Measurements from ENCODE around the gene SEPSECS.

Gene SEPSECS

DNA sequence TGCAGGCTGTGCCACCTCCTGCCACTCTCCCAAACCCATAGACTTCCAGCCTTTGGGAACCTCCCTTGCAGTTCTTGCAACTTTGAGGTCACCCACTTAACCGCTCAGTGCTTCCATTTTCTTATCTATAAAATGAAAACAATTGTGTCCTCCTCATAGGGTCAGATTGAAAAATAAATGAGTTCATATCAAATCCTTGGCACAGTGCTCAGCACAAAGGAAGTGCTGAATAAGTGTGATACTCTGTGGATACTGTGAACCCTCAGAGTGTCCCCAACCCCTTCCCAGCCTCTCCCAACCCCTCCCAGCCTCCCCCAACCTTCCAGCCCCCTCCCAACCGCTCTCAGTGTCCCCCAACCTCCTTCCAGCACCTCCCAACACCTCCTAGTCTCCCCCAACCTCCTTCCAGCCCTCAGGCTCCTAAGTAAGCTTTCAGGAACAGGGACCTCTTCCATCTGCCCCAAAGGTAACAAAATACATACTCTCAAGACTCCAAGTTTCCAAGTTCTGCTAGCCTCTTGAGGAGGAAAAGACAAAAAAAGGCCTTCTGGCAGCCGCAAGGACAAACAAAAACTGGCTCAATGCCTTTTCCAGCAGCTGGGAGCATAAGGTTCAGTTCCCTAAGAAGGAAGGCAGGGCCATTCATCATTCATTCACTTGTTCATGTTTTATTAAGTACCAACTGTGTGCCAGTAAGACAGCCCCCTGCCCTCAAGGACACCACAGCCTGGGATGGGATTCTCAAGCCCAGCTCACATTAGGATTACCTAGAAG, 83.4 kb downstream of the SEPSECS start:
- DNase-seq = no peak

DNA sequence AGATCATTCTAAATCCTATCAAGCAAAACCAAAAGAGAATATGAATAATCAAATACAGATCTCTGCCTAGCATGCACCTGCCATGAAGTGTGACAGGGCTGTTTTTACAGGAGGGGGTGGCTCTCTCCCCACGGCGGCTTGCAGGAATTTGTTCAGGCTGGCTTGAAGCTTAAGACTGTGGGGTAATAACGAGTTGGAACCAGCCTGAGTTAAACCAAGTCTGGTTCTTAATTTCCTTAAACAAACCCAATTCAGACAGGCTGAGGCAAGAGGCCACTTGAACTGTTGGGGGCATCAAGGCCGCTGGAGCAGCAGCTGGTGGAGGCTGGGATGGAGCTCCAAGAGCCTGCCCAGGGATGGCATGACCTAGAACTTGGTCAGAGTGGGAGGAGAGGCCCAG, 84.4 kb downstream of the SEPSECS start:
- DNase-seq = no peak

DNA sequence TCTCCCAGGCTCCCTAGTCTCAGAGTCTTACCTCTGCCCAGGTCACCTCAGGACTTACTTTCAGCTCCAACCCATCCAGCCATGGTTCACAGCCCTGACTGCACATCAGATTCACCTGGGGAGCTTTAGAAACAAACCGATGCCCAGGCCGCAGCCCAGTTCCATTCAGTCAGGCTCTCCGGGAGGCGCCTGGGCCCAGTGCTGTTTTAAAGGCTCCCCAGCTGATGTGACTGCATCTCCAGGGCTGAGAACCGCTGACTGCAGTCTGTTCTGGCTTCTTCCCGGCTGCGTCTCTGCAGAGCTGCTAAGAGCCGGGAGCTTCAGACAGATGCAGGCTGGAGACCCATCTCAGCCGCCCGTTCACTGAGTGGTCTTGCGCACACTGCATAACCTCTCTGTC, 85.1 kb downstream of the SEPSECS start:
- no peak for DNase-seq

DNA sequence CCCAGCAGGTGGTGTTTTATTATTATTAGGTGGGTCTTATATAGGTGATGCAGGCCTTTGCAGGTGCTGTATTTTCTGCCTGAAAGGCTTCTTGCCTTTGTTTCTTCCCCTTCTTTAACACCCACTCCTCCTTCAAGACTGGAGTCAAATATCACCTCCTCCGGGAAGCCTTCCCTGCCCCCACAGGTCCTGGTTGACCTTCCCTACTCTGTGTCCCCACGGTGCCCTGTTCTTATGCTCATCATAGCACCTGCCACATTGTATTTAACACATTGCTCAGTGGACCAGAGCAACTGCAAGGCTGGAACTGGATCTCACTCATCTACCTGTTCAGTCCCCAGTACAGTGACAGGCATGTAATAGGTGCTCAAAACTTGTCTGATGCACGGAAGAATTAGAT, 89.7 kb downstream of the SEPSECS start:
- no peak for DNase-seq

Data from right hindlimb (tissue), 1 donor.